Liver (tissue), 9 donors: Measurements from ENCODE around the gene GIT2. TPM values are rescaled to one million over a fixed set of nuclear protein-coding genes. Genes with fewer than 3 reads are reported as not detected.

ENCODE experiments used
- DNase-seq: peaks from one replicate; pipeline ENCODE4 v3.0.0-alpha.2; 2017; ENCODE audit warnings: low spot score
- H3K27ac ChIP-seq, 2 donors: one replicate each; pipeline ENCODE4 v1.7.0; 2013; ENCODE audit warnings: inconsistent platforms in 2 of 2, low read length in 2 of 2, control low read depth in 1 of 2, low read depth in 1 of 2, mild to moderate bottlenecking in 1 of 2
- H3K27me3 ChIP-seq, 4 donors: one replicate each; pipeline versions ENCODE4 v1.6.1 to v1.7.0; 2013; ENCODE audit warnings: low read length in 3 of 4, inconsistent platforms in 1 of 4, mild to moderate bottlenecking in 1 of 4, moderate library complexity in 1 of 4; ENCODE audit not compliant: control insufficient read depth in 4 of 4, insufficient read depth in 4 of 4
- H3K36me3 ChIP-seq, 4 donors: one replicate each; pipeline versions ENCODE4 v1.6.1 to v1.7.0; 2013; ENCODE audit warnings: low read length in 3 of 4, mild to moderate bottlenecking in 3 of 4, low read depth in 1 of 4, moderate library complexity in 1 of 4; ENCODE audit not compliant: control insufficient read depth in 4 of 4, insufficient read depth in 3 of 4
- H3K4me1 ChIP-seq, 4 donors: one replicate each; pipeline versions ENCODE4 v1.6.1 to v1.7.0; 2013; ENCODE audit warnings: low read length in 3 of 4, mild to moderate bottlenecking in 3 of 4, moderate library complexity in 1 of 4; ENCODE audit not compliant: control insufficient read depth in 4 of 4, insufficient read depth in 4 of 4
- H3K4me3 ChIP-seq, 3 donors: one replicate each; pipeline versions ENCODE4 v1.6.1 to v1.7.0; 2013; ENCODE audit warnings: low read length in 3 of 3, control low read depth in 1 of 3, low read depth in 1 of 3, mild to moderate bottlenecking in 1 of 3
- H3K9ac ChIP-seq, 2 donors: one replicate each; pipeline ENCODE4 v1.7.0; 2013; ENCODE audit warnings: low read length in 2 of 2, mild to moderate bottlenecking in 2 of 2, moderate library complexity in 2 of 2, control low read depth in 1 of 2, low read depth in 1 of 2
- H3K9me3 ChIP-seq, 4 donors: one replicate each; pipeline versions ENCODE4 v1.6.1 to v1.7.0; 2013; ENCODE audit warnings: low read length in 3 of 4; ENCODE audit not compliant: control insufficient read depth in 4 of 4
- EGR1 ChIP-seq, 2 donors: IDR thresholded peaks; 2 replicates each; pipeline ENCODE4 v1.6.1; 2016 to 2018; ENCODE audit warnings: antibody characterized with exemption in 2 of 2, low read depth in 2 of 2
- FOXA1 ChIP-seq: IDR thresholded peaks from 2 replicates; pipeline ENCODE4 v1.6.1; 2016; ENCODE audit warnings: antibody characterized with exemption
- FOXA2 ChIP-seq: IDR thresholded peaks from 2 replicates; pipeline ENCODE4 v1.6.1; 2016; ENCODE audit warnings: antibody characterized with exemption
- GABPA ChIP-seq, 2 donors: IDR thresholded peaks in 1 of 2; conservative IDR thresholded peaks in 1 of 2; 2 replicates each; pipeline ENCODE4 v1.6.1; 2016; ENCODE audit warnings: antibody characterized with exemption in 2 of 2, mild to moderate bottlenecking in 1 of 2, moderate library complexity in 1 of 2
- HNF4A ChIP-seq, 2 donors: conservative IDR thresholded peaks; 2 replicates each; pipeline ENCODE4 v1.6.1; 2016; ENCODE audit warnings: antibody characterized with exemption in 2 of 2, mild to moderate bottlenecking in 2 of 2
- HNF4G ChIP-seq: IDR thresholded peaks from 2 replicates; pipeline ENCODE4 v1.6.1; 2016; ENCODE audit warnings: antibody characterized with exemption
- JUND ChIP-seq, 2 donors: IDR thresholded peaks; 2 replicates each; pipeline ENCODE4 v1.6.1; 2016; ENCODE audit warnings: antibody characterized with exemption in 2 of 2
- NR2F2 ChIP-seq: IDR thresholded peaks from 2 replicates; pipeline ENCODE4 v1.6.1; 2016; ENCODE audit warnings: antibody characterized with exemption
- RAD21 ChIP-seq, 2 donors: IDR thresholded peaks; 2 replicates each; pipeline ENCODE4 v1.6.1; 2016; ENCODE audit warnings: antibody characterized with exemption in 2 of 2, mild to moderate bottlenecking in 2 of 2
- RXRA ChIP-seq, 2 donors: IDR thresholded peaks; 2 replicates each; pipeline ENCODE4 v1.6.1; 2017 to 2018; ENCODE audit warnings: antibody characterized with exemption in 2 of 2, mild to moderate bottlenecking in 1 of 2
- TAF1 ChIP-seq: conservative IDR thresholded peaks from 2 replicates; pipeline ENCODE4 v1.6.1; 2016; ENCODE audit warnings: antibody characterized with exemption, mild to moderate bottlenecking
- YY1 ChIP-seq: IDR thresholded peaks from 2 replicates; pipeline ENCODE4 v1.6.1; 2016; ENCODE audit warnings: antibody characterized with exemption, mild to moderate bottlenecking
- WGBS: extraction: QIAGEN DNeasy Blood & Tissue Kit; methylation state at CpG from one replicate; pipeline ENCODE4 v1.1.7; 2013; 5-methylcytosine and 5-hydroxymethylcytosine counted together
- polyA plus RNA-seq, 2 donors: library from polyadenylated mRNA; stranded (reverse) in 1 of 2; unstranded in 1 of 2; fragments of 200-250 nt in 1 of 2; fragments of >200 nt in 1 of 2; fragmentation: Nextera tagmentation in 1 of 2; extraction: Ambion mirVana in 1 of 2; gene quantifications; one replicate each; pipeline versions ENCODE4 v1.2.1 to v1.2.3, GENCODE V29; 2013 to 2015
- total RNA-seq, 2 donors: library from RNA; depleted of rRNA; stranded (reverse); fragments of >200 nt; gene quantifications; one replicate each; pipeline ENCODE4 v1.2.3, GENCODE V29; 2014
- TF ChIP-seq, protein P1 (sequence below): fragments of 150-350 bp; IDR thresholded peaks from 2 replicates; pipeline ENCODE4 v1.5.1; 2017; ENCODE audit warnings: improper control_type of control experiment, low read depth, low read length; ENCODE audit not compliant: missing input control
- TF ChIP-seq, protein P2 (sequence below): IDR thresholded peaks from 2 replicates; pipeline ENCODE4 v1.6.1; 2016; ENCODE audit warnings: antibody characterized with exemption, mild to moderate bottlenecking
- TF ChIP-seq, protein P3 (sequence below): IDR thresholded peaks from 2 replicates; pipeline ENCODE4 v1.6.1; 2016; ENCODE audit warnings: antibody characterized with exemption
- donor health status: healthy.
- donor health status: healthy.
- donor health status: healthy.
- donor health status: healthy.
- donor health status: healthy.

GIT2 gene
- total and polyA plus RNA-seq, 4 donors = 6.7 to 30.4 (median 16.7) TPM

GRCh38 chr12:109982210-109982609 is 14.0 kb downstream of the GIT2 start:
- DNase-seq = no peak
- Histone ChIP-seq H3K36me3 (peaks cover 2 to 63% (median 45%) of the 10 kb centered on the region in 4 donors), H3K4me3 (no peak overlapping the region), H3K27ac (no peak overlapping the region), H3K9ac (no peak overlapping the region), H3K4me1 (no peaks in the 10 kb centered on the region), H3K9me3 (no peaks in the 10 kb centered on the region), H3K27me3 (no peaks in the 10 kb centered on the region)
- TF ChIP-seq RAD21 (IDR thresholded peaks at IDR 0.05) (no peak), HNF4G (no peak), GABPA (IDR thresholded peaks at IDR 0.05 in 1 of 2, conservative IDR thresholded peaks at IDR 0.05 in 1 of 2) (no peak), FOXA1 (no peak), RXRA (IDR thresholded peaks at IDR 0.05) (no peak), JUND (IDR thresholded peaks at IDR 0.05) (no peak), EGR1 (IDR thresholded peaks at IDR 0.05; ENCODE audit: low read depth in 2 of 2) (no peak), YY1 (no peak), NR2F2 (no peak), TAF1 (no peak), FOXA2 (no peak)
- TF ChIP-seq, protein P1, sequence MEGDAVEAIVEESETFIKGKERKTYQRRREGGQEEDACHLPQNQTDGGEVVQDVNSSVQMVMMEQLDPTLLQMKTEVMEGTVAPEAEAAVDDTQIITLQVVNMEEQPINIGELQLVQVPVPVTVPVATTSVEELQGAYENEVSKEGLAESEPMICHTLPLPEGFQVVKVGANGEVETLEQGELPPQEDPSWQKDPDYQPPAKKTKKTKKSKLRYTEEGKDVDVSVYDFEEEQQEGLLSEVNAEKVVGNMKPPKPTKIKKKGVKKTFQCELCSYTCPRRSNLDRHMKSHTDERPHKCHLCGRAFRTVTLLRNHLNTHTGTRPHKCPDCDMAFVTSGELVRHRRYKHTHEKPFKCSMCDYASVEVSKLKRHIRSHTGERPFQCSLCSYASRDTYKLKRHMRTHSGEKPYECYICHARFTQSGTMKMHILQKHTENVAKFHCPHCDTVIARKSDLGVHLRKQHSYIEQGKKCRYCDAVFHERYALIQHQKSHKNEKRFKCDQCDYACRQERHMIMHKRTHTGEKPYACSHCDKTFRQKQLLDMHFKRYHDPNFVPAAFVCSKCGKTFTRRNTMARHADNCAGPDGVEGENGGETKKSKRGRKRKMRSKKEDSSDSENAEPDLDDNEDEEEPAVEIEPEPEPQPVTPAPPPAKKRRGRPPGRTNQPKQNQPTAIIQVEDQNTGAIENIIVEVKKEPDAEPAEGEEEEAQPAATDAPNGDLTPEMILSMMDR = no peak
- TF ChIP-seq, protein P2, sequence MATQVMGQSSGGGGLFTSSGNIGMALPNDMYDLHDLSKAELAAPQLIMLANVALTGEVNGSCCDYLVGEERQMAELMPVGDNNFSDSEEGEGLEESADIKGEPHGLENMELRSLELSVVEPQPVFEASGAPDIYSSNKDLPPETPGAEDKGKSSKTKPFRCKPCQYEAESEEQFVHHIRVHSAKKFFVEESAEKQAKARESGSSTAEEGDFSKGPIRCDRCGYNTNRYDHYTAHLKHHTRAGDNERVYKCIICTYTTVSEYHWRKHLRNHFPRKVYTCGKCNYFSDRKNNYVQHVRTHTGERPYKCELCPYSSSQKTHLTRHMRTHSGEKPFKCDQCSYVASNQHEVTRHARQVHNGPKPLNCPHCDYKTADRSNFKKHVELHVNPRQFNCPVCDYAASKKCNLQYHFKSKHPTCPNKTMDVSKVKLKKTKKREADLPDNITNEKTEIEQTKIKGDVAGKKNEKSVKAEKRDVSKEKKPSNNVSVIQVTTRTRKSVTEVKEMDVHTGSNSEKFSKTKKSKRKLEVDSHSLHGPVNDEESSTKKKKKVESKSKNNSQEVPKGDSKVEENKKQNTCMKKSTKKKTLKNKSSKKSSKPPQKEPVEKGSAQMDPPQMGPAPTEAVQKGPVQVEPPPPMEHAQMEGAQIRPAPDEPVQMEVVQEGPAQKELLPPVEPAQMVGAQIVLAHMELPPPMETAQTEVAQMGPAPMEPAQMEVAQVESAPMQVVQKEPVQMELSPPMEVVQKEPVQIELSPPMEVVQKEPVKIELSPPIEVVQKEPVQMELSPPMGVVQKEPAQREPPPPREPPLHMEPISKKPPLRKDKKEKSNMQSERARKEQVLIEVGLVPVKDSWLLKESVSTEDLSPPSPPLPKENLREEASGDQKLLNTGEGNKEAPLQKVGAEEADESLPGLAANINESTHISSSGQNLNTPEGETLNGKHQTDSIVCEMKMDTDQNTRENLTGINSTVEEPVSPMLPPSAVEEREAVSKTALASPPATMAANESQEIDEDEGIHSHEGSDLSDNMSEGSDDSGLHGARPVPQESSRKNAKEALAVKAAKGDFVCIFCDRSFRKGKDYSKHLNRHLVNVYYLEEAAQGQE = no peak
- TF ChIP-seq, protein P3, sequence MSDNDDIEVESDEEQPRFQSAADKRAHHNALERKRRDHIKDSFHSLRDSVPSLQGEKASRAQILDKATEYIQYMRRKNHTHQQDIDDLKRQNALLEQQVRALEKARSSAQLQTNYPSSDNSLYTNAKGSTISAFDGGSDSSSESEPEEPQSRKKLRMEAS = no peak

DNA sequence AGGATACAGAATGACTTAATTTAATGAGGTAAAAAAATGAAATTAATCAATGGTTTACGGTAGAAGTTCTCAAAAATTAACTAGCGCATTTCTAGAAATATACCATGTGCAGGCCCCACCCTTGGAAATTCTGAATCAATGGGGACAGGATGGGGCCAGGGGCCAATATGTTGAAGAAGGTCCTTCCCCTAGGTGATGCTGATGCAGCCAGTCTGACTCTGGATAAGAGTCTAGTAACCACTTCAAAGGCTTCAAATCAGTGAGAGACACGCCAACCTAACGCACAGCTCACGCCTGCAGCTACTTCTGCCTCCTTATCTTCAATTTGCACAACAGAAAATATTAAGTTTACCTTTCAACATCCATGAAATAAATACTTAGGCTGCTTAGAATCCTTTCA is 14.9 kb downstream of the GIT2 start:
- no peak overlapping the region for H3K9ac ChIP-seq
- no peak overlapping the region for H3K27ac ChIP-seq
- no peak overlapping the region for H3K4me3 ChIP-seq
- no peaks in the 10 kb centered on the region for H3K9me3 ChIP-seq
- TF ChIP-seq EGR1 (IDR thresholded peaks at IDR 0.05; ENCODE audit: low read depth in 2 of 2) = no peak
- TF ChIP-seq, protein P2 = no peak
- TF ChIP-seq FOXA2 = no peak
- TF ChIP-seq, protein P1 = no peak
- no peak for TF ChIP-seq GABPA (IDR thresholded peaks at IDR 0.05 in 1 of 2, conservative IDR thresholded peaks at IDR 0.05 in 1 of 2)
- TF ChIP-seq HNF4A (conservative IDR thresholded peaks at IDR 0.05) = no peak
- no peak for TF ChIP-seq JUND (IDR thresholded peaks at IDR 0.05)
- TF ChIP-seq, protein P3 = no peak
- no peak for DNase-seq
- H3K27me3 ChIP-seq = no peaks in the 10 kb centered on the region
- H3K36me3 ChIP-seq = peaks cover 2 to 65% (median 46%) of the 10 kb centered on the region in 4 donors
- 97% methylated on average over 5 of the region's 5 CpGs for WGBS
- H3K4me1 ChIP-seq = no peaks in the 10 kb centered on the region
